Activated T-cell treated with anti-CD3 and anti-CD28 coated beads, Interleukin-2, amount 50 U/mL, for 72 hours (primary cell): ENCODE data around the gene ADARB2. TPM values are rescaled to one million over a fixed set of nuclear protein-coding genes. Genes with fewer than 3 reads are reported as not detected.

ENCODE experiments used
- ATAC-seq, 2 donors: fragments of 150-1000 bp; cut with Tn5 transposase; replicated peaks in 1 of 2; 2 replicates each; pipeline ENCODE4 v1.10.0; 2021; ENCODE audit warnings: moderate library complexity in 2 of 2, mild to moderate bottlenecking in 1 of 2
- DNase-seq, 2 donors: peaks; one replicate each; pipeline ENCODE4 v3.0.0; 2021 to 2022; ENCODE audit warnings: mixed read lengths in 1 of 2
- H3K27ac Mint-ChIP-seq: one replicate; pipeline ENCODE4 v1.8.0; 2022; ENCODE audit warnings: mild to moderate bottlenecking, moderate library complexity, mixed read lengths
- H3K27me3 Mint-ChIP-seq: one replicate; pipeline ENCODE4 v1.8.0; 2022; ENCODE audit warnings: low read depth, mixed read lengths
- H3K36me3 Mint-ChIP-seq, 2 donors: one replicate each; pipeline ENCODE4 v1.8.0; 2022; ENCODE audit warnings: mixed read lengths in 2 of 2, mild to moderate bottlenecking in 1 of 2; ENCODE audit not compliant: insufficient read depth in 2 of 2
- H3K4me1 Mint-ChIP-seq: one replicate; pipeline ENCODE4 v1.8.0; 2022; ENCODE audit warnings: low read depth, mixed read lengths
- H3K4me3 Mint-ChIP-seq, 2 donors: one replicate each; pipeline ENCODE4 v1.8.0; 2022; ENCODE audit warnings: mild to moderate bottlenecking in 2 of 2, mixed read lengths in 2 of 2, moderate library complexity in 2 of 2
- H3K9me3 Mint-ChIP-seq, 2 donors: one replicate each; pipeline ENCODE4 v1.8.0; 2022; ENCODE audit warnings: mixed read lengths in 2 of 2
- total RNA-seq, 2 donors: library from RNA; stranded (reverse); gene quantifications; one replicate each; pipeline ENCODE4 v1.2.3, GENCODE V29; 2022

The ADARB2 gene
- total RNA-seq, 2 donors from 2014 or later: 0.60 to 2.0 TPM

DNA sequence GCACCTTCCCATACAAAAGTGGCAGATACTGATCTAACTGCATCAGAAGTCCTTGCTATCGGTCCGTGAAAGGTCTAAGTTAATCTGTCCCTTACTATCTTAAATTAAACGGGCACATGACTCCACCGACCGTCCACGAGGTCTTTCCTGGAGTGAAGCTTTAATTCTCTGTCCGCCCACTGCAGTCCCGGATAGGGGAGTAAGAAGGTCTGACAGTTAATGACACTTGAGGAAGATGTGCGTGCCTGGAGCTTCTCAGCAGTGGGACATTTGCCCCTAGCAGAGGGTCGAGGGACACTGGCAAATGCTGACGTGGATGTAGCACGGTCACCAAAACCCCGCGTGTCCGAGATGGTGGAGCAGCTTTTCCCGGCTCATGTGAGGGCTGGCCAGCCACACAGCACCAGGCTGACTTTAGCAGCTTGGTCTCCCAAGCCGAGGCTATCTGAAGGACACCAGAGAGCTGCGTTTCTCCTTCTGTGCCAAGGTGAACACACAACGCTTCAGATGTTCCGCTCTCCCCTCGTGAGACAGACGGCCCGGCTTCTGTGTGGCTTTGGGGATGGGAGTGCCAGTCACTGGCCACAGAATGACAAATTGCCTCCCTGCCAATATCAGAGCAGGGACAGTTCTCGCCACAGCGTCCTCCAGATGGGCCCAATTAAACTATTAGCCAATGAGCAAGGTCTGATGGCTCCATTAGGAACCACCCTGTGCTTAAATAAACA lies 86.6 kb downstream of the ADARB2 start:
- Mint-ChIP-seq H3K27ac (no peak overlapping the region), H3K9me3 (no peaks in the 10 kb centered on the region), H3K4me3 (no peak overlapping the region), H3K27me3 (peaks cover 13% of the 10 kb centered on the region), H3K36me3 (no peaks in the 10 kb centered on the region), H3K4me1 (no peaks in the 10 kb centered on the region)
- no peak for ATAC-seq
- no peak for DNase-seq

DNA sequence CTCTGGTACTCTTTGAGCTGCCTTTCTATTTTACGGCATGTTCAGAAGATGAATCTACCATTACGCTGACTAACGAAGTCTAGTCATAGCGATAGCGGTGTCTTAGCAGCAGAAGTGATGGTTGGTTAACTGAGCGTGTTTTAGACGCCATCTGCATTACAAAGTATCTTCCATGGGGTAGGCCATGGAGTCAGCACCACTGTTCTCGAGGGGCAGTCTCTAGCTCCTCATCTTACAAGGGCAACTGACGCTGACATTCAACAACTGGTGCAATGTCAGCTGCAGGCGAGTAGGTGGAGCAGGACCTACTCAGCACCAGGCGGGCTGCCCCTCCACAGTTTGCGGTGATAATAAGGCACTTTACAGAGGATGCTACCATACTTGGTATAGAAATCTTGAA lies 88.7 kb downstream of the ADARB2 start:
- Mint-ChIP-seq H3K4me3 (no peak overlapping the region), H3K27ac (no peak overlapping the region), H3K4me1 (peaks cover 3% of the 10 kb centered on the region), H3K27me3 (peaks cover 27% of the 10 kb centered on the region), H3K9me3 (no peaks in the 10 kb centered on the region), H3K36me3 (no peaks in the 10 kb centered on the region)
- DNase-seq (no peak), ATAC-seq (no peak)

DNA sequence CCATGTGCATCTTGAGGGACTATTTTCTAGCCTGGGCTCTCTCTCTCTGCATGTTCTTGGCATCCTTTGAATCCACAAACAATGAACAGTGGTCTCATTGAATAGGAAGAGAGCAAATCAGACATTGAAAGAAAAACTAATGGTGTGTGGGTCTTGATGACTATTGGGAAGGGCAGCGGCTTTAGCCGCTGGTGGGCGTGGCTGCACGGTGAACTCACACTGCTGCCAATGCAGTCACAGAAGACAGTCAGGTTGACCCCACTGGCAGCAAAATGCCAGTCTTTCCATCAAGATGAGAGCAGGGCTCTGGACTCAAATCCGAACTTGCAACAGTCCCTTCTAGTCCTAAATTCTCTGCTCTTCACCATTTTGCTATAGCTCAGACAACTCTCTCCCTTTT lies 91.0 kb downstream of the ADARB2 start:
- Mint-ChIP-seq H3K27me3 (peaks cover 22% of the 10 kb centered on the region), H3K27ac (no peak overlapping the region), H3K9me3 (peaks cover 2 to 3% of the 10 kb centered on the region in 2 donors), H3K4me1 (peaks cover 23% of the 10 kb centered on the region), H3K36me3 (peaks cover 2% of the 10 kb centered on the region in 2 donors), H3K4me3 (no peak overlapping the region)
- ATAC-seq (no peak), DNase-seq (no peak)

DNA sequence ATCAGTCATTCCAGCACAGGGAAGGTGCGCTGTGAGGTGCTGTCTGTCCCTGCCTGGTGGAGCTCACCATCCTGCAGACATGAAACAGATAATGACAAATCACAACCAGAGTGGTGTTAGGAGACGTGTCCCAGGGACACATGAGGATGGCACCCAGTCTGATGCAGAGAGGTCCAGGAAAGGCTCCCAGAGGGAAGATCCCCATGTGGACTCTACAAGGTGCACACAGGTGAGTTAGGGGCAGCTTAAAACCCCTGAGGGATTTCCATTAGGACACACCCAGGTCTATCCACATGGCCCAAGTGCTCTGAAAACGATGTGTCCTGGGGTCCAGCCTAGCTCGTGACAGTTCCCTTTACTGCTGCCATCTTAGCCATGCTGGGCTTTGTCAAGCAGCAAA lies 91.4 kb downstream of the ADARB2 start:
- Mint-ChIP-seq H3K4me3 (no peak overlapping the region), H3K4me1 (peaks cover 23% of the 10 kb centered on the region), H3K27ac (no peak overlapping the region), H3K9me3 (peaks cover 2 to 3% of the 10 kb centered on the region in 2 donors), H3K27me3 (peaks cover 22% of the 10 kb centered on the region), H3K36me3 (peaks cover 2% of the 10 kb centered on the region in 2 donors)
- DNase-seq (no peak), ATAC-seq (no peak)

DNA sequence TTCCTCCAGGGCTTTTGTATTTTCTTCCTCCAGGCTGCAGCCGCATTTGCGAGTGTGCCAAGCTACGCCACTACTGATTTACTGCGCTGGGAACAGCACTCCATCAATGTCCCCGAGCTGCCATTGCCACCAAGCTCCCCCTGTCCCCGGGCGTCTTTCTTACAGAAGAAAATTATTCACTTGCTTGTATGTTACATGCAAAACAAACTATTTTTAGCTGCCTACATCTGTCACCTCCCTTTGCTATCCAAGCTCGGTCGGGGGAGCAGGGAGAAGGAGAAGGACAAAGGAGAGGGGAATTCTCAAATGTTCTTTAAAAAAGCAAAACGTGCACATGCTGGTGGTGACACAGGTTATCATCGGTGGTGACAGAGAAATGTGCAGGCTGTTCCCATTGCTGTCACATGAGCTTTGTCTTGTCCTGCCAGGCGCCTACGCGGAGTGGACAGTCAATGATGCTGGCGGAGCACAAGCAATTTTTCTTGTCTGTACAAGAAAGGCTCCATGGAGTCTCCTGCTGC lies 93.1 kb downstream of the ADARB2 start:
- Mint-ChIP-seq H3K36me3 (peaks cover 2% of the 10 kb centered on the region in 2 donors), H3K27ac (peak overlapping the region; percentile 34), H3K4me3 (no peak overlapping the region), H3K4me1 (peaks cover 23% of the 10 kb centered on the region), H3K27me3 (peaks cover 22% of the 10 kb centered on the region), H3K9me3 (peaks cover 2 to 3% of the 10 kb centered on the region in 2 donors)
- DNase-seq (no peak), ATAC-seq (no peak)

DNA sequence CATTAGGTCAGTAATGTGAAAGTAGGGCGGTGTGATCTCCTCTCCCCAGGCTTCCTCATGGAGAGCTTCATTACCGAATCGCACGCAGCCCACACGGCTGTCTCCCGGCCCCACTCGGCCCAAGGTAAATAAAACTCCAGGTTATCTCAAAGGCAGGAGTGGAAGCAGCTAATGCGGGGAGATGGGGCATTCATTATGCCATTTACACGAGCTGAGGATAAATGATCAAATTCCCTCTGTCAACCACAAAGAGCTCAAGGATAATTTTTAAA lies 93.5 kb downstream of the ADARB2 start:
- peaks cover 2% of the 10 kb centered on the region in 2 donors for H3K36me3 Mint-ChIP-seq
- peaks cover 23% of the 10 kb centered on the region for H3K4me1 Mint-ChIP-seq
- DNase-seq: no peak
- H3K27me3 Mint-ChIP-seq: peaks cover 22% of the 10 kb centered on the region
- no peak overlapping the region for H3K27ac Mint-ChIP-seq
- H3K9me3 Mint-ChIP-seq: peaks cover 2 to 3% of the 10 kb centered on the region in 2 donors
- no peak for ATAC-seq
- H3K4me3 Mint-ChIP-seq: no peak overlapping the region

DNA sequence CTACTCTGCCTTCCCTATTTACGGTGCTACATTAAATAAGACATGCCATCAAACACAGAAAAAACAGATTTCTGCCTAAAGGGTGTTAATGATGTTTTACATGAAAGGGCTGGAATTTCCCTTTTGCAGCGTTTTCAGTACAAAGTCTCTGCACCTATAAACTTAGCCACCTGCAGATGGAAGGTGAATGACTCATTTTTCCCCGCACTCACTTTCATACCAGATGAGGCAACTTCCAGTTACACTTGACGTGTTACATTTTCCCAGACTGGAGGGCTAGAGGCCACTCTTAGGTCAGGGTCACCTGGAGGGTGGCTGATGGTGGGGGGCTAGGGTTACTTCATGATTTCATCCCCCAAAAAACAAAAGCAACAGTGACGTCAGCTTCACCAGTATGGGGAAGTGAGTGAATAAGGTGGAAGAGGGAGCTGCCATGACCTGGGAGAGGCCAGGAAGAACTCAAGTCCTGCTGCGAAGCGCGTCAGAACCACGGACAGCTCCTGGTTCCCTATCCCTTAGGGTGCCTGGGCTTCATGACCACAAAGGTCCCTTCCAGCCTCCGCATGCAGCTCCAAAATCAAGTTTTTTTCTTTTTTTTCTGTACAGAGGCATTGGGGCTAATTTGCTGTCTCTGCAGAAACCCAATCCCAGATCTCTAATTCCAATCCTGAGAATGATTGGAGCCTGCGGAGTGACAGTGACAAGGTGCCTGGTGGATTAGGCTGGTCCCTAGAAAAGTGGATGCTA lies 94.0 kb downstream of the ADARB2 start:
- peak overlapping the region; percentile 90 for H3K27ac Mint-ChIP-seq
- peaks cover 26% of the 10 kb centered on the region for H3K27me3 Mint-ChIP-seq
- H3K36me3 Mint-ChIP-seq: peaks cover 2% of the 10 kb centered on the region in 2 donors
- H3K4me1 Mint-ChIP-seq: peaks cover 23% of the 10 kb centered on the region
- DNase-seq (peak; percentile 59 to 61), ATAC-seq (peak; percentile 96)
- H3K9me3 Mint-ChIP-seq: peaks cover 2 to 3% of the 10 kb centered on the region in 2 donors
- H3K4me3 Mint-ChIP-seq: peak overlapping the region; percentile 73 to 82

DNA sequence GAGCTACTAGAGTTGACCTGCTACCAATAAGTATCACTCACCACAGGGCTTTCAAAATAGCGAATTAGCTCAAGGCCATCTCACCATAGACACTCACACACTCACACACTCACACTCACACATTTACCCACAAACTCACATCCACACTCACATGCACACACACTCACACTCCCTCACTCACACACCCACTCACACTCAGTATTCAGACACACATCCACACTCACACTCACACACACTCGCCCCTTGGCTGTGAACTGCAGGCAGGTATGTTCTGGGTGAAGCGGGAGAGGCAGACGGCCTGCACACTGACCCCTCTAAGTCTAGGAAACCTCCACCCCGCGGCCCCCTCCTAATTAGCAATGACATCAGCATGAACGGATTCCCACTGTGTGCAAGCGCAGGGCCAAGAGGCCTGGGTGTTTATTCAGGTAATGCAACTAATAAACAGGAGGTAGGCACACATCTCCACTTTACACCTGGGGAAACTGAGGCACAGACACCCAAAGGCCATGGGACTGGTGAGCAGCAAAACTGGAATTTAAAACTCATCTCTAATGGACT lies 94.6 kb downstream of the ADARB2 start:
- DNase-seq (no peak), ATAC-seq (peak in 1 of 2 donors; percentile 14)
- Mint-ChIP-seq H3K27ac (peak overlapping the region; percentile 3), H3K27me3 (peaks cover 33% of the 10 kb centered on the region), H3K36me3 (peaks cover 2% of the 10 kb centered on the region in 2 donors), H3K4me3 (peak overlapping the region; percentile 73 to 82), H3K9me3 (peaks cover 2 to 3% of the 10 kb centered on the region in 2 donors), H3K4me1 (peaks cover 23% of the 10 kb centered on the region)

DNA sequence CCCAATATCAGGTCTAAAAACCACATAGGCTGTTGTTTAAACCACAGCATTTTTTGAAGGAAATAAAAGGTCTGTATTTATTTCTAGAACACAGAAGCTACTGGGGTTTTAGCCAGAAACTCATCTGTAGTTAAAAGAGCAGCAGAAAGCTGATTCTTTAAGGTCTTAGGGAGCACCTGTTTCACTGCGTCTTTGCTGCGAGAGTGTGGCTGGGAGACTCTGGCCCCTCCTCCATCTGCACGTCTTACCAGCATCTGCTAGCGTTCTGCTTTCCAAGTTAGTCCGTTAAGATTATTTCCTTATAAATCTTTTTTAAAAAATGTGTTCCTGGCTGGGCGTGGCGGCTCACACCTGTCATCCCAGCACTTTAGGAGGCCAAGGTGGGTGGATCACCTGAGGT lies 95.9 kb downstream of the ADARB2 start:
- Mint-ChIP-seq H3K9me3 (peaks cover 2 to 3% of the 10 kb centered on the region in 2 donors), H3K4me3 (no peak overlapping the region), H3K36me3 (peaks cover 2% of the 10 kb centered on the region in 2 donors), H3K4me1 (peaks cover 23% of the 10 kb centered on the region), H3K27me3 (peaks cover 34% of the 10 kb centered on the region), H3K27ac (no peak overlapping the region)
- no peak for ATAC-seq
- DNase-seq: no peak

DNA sequence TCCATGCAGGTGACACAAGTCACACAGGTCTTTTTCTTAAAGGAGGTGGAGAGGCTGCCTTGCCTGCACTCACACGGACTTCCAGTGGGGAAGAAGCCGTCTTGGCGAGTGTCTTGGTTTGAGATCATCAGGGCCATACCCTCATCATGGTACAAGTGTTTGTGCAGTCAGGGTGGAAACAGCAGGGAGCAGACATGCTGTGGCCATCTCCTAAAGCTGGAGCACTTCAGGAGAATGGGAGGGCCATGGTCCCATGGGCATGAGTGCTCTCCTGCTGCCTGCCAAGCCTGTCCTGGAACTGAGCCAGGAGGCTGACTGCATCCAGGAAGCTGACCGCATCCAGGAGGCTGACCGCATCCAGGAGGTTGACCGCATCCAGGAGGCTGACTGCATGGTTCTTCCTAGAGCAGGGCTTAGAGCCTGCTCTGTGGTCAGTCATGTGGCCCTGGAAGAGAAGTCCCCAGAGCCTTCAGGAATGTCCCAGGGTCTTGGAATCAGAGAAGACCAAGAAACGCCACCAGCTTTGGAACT lies 98.4 kb downstream of the ADARB2 start:
- ATAC-seq (no peak), DNase-seq (no peak)
- H3K27me3 Mint-ChIP-seq: peaks cover 30% of the 10 kb centered on the region
- peaks cover 2 to 3% of the 10 kb centered on the region in 2 donors for H3K9me3 Mint-ChIP-seq
- H3K4me1 Mint-ChIP-seq: peaks cover 23% of the 10 kb centered on the region
- H3K27ac Mint-ChIP-seq: no peak overlapping the region
- peaks cover 2% of the 10 kb centered on the region in 2 donors for H3K36me3 Mint-ChIP-seq
- H3K4me3 Mint-ChIP-seq: no peak overlapping the region

DNA sequence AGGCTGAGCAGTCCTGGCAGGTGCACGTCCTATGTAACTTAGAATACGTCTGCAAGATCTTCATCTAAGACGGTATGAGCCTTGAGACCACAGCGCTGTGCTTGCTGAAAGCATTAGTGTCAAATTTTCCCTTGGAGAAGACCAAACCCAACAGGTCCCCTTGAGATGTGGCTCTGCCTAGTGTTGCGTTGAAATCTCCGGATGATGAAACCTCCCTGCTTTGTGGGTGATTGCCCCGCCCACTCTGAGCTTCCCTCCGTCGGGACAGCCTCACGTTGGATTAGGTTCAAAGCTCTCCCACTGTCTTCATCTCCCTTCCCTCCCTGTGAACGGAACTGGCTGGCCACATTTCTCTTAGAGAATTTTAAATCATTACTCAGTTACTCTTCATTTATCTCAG lies 102.0 kb downstream of the ADARB2 start:
- Mint-ChIP-seq H3K9me3 (no peaks in the 10 kb centered on the region), H3K4me3 (no peak overlapping the region), H3K27me3 (peaks cover 51% of the 10 kb centered on the region), H3K4me1 (peaks cover 12% of the 10 kb centered on the region), H3K36me3 (no peaks in the 10 kb centered on the region), H3K27ac (no peak overlapping the region)
- DNase-seq: no peak
- ATAC-seq: no peak

DNA sequence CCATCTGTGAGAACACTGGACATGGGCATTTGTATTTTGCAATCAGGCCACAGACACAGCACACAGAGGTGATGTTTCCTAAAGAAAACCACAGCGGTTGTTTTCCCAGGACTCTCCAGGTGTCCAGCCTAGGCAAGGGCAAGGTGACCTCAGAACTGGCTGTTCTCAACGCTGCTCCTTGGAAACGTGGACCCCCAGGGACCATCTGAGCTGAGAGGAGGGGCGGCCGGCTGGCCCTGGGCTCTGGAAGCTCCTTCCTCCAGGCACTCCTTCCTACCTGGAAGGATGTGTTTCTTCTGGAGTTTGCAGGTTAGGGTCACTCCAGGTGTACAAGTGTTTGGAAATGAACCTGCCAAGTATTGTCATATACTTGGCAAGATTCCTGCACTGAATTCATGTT lies 103.1 kb downstream of the ADARB2 start:
- DNase-seq: no peak
- no peak for ATAC-seq
- peaks cover 18% of the 10 kb centered on the region for H3K4me1 Mint-ChIP-seq
- no peaks in the 10 kb centered on the region for H3K9me3 Mint-ChIP-seq
- H3K27me3 Mint-ChIP-seq: peaks cover 51% of the 10 kb centered on the region
- no peak overlapping the region for H3K27ac Mint-ChIP-seq
- H3K4me3 Mint-ChIP-seq: no peak overlapping the region
- no peaks in the 10 kb centered on the region for H3K36me3 Mint-ChIP-seq

DNA sequence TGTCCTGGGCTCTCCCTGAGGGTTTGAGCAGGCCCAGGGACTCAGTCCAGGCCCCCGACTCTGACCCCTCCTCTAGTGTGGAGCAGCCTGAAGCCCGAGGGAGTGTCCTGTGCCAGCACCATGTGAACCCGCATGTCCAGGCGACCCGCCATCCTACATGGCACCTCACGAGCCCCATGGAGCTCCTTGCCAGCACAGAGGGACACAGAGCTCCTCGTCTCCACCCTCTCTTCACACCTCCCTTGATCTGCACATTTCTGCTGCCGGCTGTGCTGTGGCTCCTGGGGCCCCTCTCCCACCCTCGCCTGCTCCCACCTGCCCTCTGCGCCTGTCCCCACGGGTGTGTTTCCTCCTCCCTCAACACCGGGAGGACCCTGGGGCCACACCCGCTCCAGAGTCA lies 103.5 kb downstream of the ADARB2 start:
- Mint-ChIP-seq H3K4me1 (peaks cover 18% of the 10 kb centered on the region), H3K9me3 (no peaks in the 10 kb centered on the region), H3K4me3 (no peak overlapping the region), H3K27me3 (peaks cover 51% of the 10 kb centered on the region), H3K27ac (no peak overlapping the region), H3K36me3 (no peaks in the 10 kb centered on the region)
- DNase-seq: no peak
- no peak for ATAC-seq
